Measurements from ENCODE around the gene EIF5. TPM values are rescaled to one million over a fixed set of nuclear protein-coding genes. Genes with fewer than 3 reads are reported as not detected.
A peak's percentile ranks its signal among the peaks of the same experiment; 100 is the strongest.

The EIF5 gene
- total RNA-seq, 2 donors from 2014 or later, result 267 to 339 TPM

DNA sequence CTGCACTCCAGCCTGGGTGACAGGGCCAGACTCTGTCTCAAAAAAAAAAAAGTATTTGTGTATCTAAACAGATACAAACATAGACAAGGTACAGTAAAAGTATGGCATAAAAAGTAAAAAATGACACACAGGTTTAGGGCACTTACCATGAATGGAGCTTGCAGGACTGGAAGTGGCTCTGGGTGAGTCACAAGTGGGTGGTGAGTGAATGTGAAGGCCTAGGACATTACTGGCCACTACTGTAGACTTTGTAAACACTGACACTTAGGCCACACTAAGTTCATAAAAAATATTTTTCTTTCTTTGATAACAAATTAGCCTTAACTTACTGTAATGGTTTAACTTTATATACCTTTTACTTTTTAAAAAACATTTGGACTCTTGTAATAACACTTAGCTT, 38.0 kb upstream of the EIF5 start:
- Histone ChIP-seq H3K9ac (ENCODE audit: extremely low read depth, low read length, poor library complexity, severe bottlenecking) (no peak overlapping the region), H3K4me3 (ENCODE audit: low read length) (no peak overlapping the region), H3K27me3 (ENCODE audit: control insufficient read depth, insufficient read depth, low read length, poor library complexity, severe bottlenecking) (no peaks in the 10 kb centered on the region), H3K27ac (ENCODE audit: low read depth, low read length) (no peak overlapping the region), H3K36me3 (ENCODE audit: control insufficient read depth, insufficient read depth, low read length) (no peaks in the 10 kb centered on the region), H3K9me3 (ENCODE audit: control insufficient read depth, low read length) (no peaks in the 10 kb centered on the region), H3K4me1 (ENCODE audit: control insufficient read depth, insufficient read depth, low read length) (no peaks in the 10 kb centered on the region)
- peaks cover 22% of the 10 kb centered on the region for H3K27me3 Mint-ChIP-seq (ENCODE audit: insufficient read depth)
- H3K4me1 Mint-ChIP-seq, result no peaks in the 10 kb centered on the region
- H3K36me3 Mint-ChIP-seq (ENCODE audit: low read depth), result no peaks in the 10 kb centered on the region
- TF ChIP-seq, protein P1, sequence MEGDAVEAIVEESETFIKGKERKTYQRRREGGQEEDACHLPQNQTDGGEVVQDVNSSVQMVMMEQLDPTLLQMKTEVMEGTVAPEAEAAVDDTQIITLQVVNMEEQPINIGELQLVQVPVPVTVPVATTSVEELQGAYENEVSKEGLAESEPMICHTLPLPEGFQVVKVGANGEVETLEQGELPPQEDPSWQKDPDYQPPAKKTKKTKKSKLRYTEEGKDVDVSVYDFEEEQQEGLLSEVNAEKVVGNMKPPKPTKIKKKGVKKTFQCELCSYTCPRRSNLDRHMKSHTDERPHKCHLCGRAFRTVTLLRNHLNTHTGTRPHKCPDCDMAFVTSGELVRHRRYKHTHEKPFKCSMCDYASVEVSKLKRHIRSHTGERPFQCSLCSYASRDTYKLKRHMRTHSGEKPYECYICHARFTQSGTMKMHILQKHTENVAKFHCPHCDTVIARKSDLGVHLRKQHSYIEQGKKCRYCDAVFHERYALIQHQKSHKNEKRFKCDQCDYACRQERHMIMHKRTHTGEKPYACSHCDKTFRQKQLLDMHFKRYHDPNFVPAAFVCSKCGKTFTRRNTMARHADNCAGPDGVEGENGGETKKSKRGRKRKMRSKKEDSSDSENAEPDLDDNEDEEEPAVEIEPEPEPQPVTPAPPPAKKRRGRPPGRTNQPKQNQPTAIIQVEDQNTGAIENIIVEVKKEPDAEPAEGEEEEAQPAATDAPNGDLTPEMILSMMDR (conservative IDR thresholded peaks at IDR 0.05), result no peak
- DNase-seq, result no peak
- no peak overlapping the region for H3K4me3 Mint-ChIP-seq
- no peaks in the 10 kb centered on the region for H3K9me3 Mint-ChIP-seq
- H3K27ac Mint-ChIP-seq, result no peak overlapping the region

DNA sequence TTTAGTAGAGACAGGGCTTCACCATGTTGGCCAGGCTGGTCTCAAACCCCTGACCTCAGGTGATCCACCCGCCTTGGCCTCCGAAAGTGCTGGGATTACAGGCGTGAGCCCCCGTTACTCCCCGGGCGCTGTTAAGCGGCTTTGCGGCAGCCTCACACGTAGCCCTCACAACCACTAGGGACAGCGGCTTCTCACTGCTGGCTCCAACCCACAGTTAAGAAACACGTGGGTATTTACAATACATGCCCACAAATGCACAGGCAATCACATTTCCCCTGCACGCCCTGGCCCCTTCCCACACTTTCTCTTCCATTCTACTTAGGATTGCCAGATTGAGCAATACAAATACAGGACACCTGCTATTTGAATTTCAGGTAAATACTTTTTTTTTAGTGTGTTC, 37.0 kb upstream of the EIF5 start:
- H3K4me3 Mint-ChIP-seq, result no peak overlapping the region
- WGBS, 2 experiments (ENCODE audit: insufficient coverage in 1 of 2, insufficient read length in 1 of 2), result 87 to 89% methylated on average over 11 to 12 of the region's 12 CpGs
- Histone ChIP-seq H3K4me1 (ENCODE audit: control insufficient read depth, insufficient read depth, low read length) (no peaks in the 10 kb centered on the region), H3K27ac (ENCODE audit: low read depth, low read length) (no peak overlapping the region), H3K36me3 (ENCODE audit: control insufficient read depth, insufficient read depth, low read length) (no peaks in the 10 kb centered on the region), H3K27me3 (ENCODE audit: control insufficient read depth, insufficient read depth, low read length, poor library complexity, severe bottlenecking) (no peaks in the 10 kb centered on the region), H3K9me3 (ENCODE audit: control insufficient read depth, low read length) (no peaks in the 10 kb centered on the region), H3K9ac (ENCODE audit: extremely low read depth, low read length, poor library complexity, severe bottlenecking) (no peak overlapping the region), H3K4me3 (ENCODE audit: low read length) (no peak overlapping the region)
- no peaks in the 10 kb centered on the region for H3K36me3 Mint-ChIP-seq (ENCODE audit: low read depth)
- H3K27me3 Mint-ChIP-seq (ENCODE audit: insufficient read depth), result peaks cover 13% of the 10 kb centered on the region
- H3K4me1 Mint-ChIP-seq, result no peaks in the 10 kb centered on the region
- H3K27ac Mint-ChIP-seq, result no peak overlapping the region
- TF ChIP-seq, protein P1 (conservative IDR thresholded peaks at IDR 0.05), result peak; percentile 66
- no peaks in the 10 kb centered on the region for H3K9me3 Mint-ChIP-seq
- peak; percentile 63 for DNase-seq

DNA sequence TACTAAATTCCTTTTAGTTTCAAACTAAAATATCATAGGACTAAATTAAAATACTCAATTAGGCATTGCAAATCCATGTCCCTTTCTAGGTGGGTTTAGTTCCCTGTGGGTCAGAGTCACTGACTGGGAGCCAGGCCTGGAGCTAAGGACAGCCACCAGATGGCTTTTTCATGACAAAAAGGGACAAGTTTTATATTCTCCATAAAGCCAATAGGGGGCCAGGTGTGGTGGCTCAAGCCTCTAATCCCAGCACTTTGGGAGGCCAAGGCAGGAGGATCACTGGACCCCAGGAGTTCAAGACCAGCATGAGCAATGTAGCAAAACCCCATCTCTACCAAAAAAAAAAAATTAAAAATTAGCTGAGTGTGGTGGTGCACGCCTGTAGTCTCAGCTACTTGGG, 35.4 kb upstream of the EIF5 start:
- H3K9me3 Mint-ChIP-seq, result no peaks in the 10 kb centered on the region
- TF ChIP-seq, protein P1 (conservative IDR thresholded peaks at IDR 0.05), result peak; percentile 56
- no peaks in the 10 kb centered on the region for H3K36me3 Mint-ChIP-seq (ENCODE audit: low read depth)
- H3K27me3 ChIP-seq (ENCODE audit: control insufficient read depth, insufficient read depth, low read length, poor library complexity, severe bottlenecking), result no peaks in the 10 kb centered on the region
- no peak overlapping the region for H3K4me3 Mint-ChIP-seq
- H3K4me1 ChIP-seq (ENCODE audit: control insufficient read depth, insufficient read depth, low read length), result no peaks in the 10 kb centered on the region
- 100% methylated on average over 1 of the region's 1 CpG; no CpG with 5 or more reads in 1 of the 2 experiments for WGBS, 2 experiments (ENCODE audit: insufficient coverage in 1 of 2, insufficient read length in 1 of 2)
- no peak for DNase-seq
- no peak overlapping the region for H3K4me3 ChIP-seq (ENCODE audit: low read length)
- no peak overlapping the region for H3K27ac Mint-ChIP-seq
- no peaks in the 10 kb centered on the region for H3K36me3 ChIP-seq (ENCODE audit: control insufficient read depth, insufficient read depth, low read length)
- H3K9ac ChIP-seq (ENCODE audit: extremely low read depth, low read length, poor library complexity, severe bottlenecking), result no peak overlapping the region
- H3K27ac ChIP-seq (ENCODE audit: low read depth, low read length), result no peak overlapping the region
- H3K9me3 ChIP-seq (ENCODE audit: control insufficient read depth, low read length), result no peaks in the 10 kb centered on the region
- H3K4me1 Mint-ChIP-seq, result no peaks in the 10 kb centered on the region
- H3K27me3 Mint-ChIP-seq (ENCODE audit: insufficient read depth), result peaks cover 5% of the 10 kb centered on the region

All from endodermal cell (in vitro differentiated cells).